ENCODE measurements around the gene GJB1. TPM values are rescaled to one million over a fixed set of nuclear protein-coding genes. Genes with fewer than 3 reads are reported as not detected.

GJB1 gene
- total RNA-seq (not detected in 2 replicates), polyA plus RNA-seq (not detected in 2 replicates), polyA minus RNA-seq (ENCODE audit: low replicate concordance) (not detected in 2 replicates)
- polyA plus RNA-seq (2012), result not detected in 2 replicates

DNA sequence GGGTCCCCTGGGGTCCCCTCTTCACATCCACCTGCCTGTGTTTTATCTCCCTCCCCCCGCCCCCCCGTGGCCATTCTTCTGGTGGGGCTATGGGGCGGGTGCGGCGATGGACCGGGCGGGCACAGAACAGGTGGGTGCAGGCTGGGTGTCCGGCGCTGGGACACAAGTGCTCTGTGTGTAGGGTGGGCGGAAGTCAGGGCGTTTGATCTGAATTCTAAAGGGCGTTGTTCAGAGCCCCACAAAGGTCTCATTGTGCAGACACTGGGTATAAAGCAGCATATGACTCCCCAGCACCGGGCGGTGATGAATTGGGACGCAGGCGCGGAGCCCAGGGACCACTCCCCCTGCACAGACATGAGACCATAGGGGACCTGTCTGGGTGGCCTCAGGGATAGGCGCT is at the start of gene GJB1:
TSS of gene GJB1 (plus strand) at position 296 of the 400 bp plus-strand sequence. CDS start 484 bp downstream, outside the sequence.
- H3K27me3 ChIP-seq (ENCODE audit: control insufficient read depth, insufficient read depth, low read length), result no peaks in the 10 kb centered on the region
- H3K4me3 ChIP-seq (replicated peaks in 1 of 4; ENCODE audit: control extremely low read depth in 1 of 4, insufficient read depth in 1 of 4, low read depth in 3 of 4, low read length in 4 of 4), result no peak within 1 kb of the TSS
- no peak within 1 kb of the TSS for H3K4me2 ChIP-seq (ENCODE audit: extremely low read depth, insufficient read depth, low read length)
- no peaks in the 10 kb centered on the region for H3K4me1 ChIP-seq (ENCODE audit: control insufficient read depth, extremely low read depth, insufficient read depth, low read length)
- H3K36me3 ChIP-seq (ENCODE audit: control insufficient read depth, insufficient read depth, low read length), result no peaks in the 10 kb centered on the region
- no peaks in the 10 kb centered on the region for H3K79me2 ChIP-seq (ENCODE audit: control insufficient read depth, insufficient read depth, low read length)
- no peaks in the 10 kb centered on the region for H4K20me1 ChIP-seq (ENCODE audit: control insufficient read depth, extremely low read depth, insufficient read depth, low read length)
- H2AFZ ChIP-seq (ENCODE audit: low read length), result no peak within 1 kb of the TSS
- no peak within 1 kb of the TSS for H3K27ac ChIP-seq (ENCODE audit: insufficient read depth, low read length)
- no peak for DNase-seq (ENCODE audit: low read depth in 2 of 2)
- H3K9me3 ChIP-seq (ENCODE audit: control insufficient read depth, insufficient read depth, low read depth, low read length), result no peaks in the 10 kb centered on the region
- H3K9ac ChIP-seq (ENCODE audit: insufficient read depth, low read length), result no peak within 1 kb of the TSS
- TF ChIP-seq EZH2 (IDR thresholded peaks at IDR 0.05; ENCODE audit: low read length, missing control alignments), result no peak
- TF ChIP-seq, protein P1, sequence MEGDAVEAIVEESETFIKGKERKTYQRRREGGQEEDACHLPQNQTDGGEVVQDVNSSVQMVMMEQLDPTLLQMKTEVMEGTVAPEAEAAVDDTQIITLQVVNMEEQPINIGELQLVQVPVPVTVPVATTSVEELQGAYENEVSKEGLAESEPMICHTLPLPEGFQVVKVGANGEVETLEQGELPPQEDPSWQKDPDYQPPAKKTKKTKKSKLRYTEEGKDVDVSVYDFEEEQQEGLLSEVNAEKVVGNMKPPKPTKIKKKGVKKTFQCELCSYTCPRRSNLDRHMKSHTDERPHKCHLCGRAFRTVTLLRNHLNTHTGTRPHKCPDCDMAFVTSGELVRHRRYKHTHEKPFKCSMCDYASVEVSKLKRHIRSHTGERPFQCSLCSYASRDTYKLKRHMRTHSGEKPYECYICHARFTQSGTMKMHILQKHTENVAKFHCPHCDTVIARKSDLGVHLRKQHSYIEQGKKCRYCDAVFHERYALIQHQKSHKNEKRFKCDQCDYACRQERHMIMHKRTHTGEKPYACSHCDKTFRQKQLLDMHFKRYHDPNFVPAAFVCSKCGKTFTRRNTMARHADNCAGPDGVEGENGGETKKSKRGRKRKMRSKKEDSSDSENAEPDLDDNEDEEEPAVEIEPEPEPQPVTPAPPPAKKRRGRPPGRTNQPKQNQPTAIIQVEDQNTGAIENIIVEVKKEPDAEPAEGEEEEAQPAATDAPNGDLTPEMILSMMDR (conservative IDR thresholded peaks at IDR 0.05 in 1 of 2, IDR thresholded peaks at IDR 0.05 in 1 of 2; ENCODE audit: low read depth in 1 of 2, low read length in 2 of 2), result no peak

GRCh38 chrX:71173440-71173839 is 49.6 kb upstream of the GJB1 start:
- TF ChIP-seq, protein P1 (conservative IDR thresholded peaks at IDR 0.05 in 1 of 2, IDR thresholded peaks at IDR 0.05 in 1 of 2; ENCODE audit: low read depth in 1 of 2, low read length in 2 of 2), result no peak
- TF ChIP-seq EZH2 (IDR thresholded peaks at IDR 0.05; ENCODE audit: low read length, missing control alignments), result no peak
- H4K20me1 ChIP-seq (ENCODE audit: control insufficient read depth, extremely low read depth, insufficient read depth, low read length), result no peaks in the 10 kb centered on the region
- H3K27me3 ChIP-seq (ENCODE audit: control insufficient read depth, insufficient read depth, low read length), result no peaks in the 10 kb centered on the region
- no peaks in the 10 kb centered on the region for H3K9me3 ChIP-seq (ENCODE audit: control insufficient read depth, insufficient read depth, low read depth, low read length)
- H3K4me1 ChIP-seq (ENCODE audit: control insufficient read depth, extremely low read depth, insufficient read depth, low read length), result no peaks in the 10 kb centered on the region
- H3K4me2 ChIP-seq (ENCODE audit: extremely low read depth, insufficient read depth, low read length), result no peak overlapping the region
- H3K79me2 ChIP-seq (ENCODE audit: control insufficient read depth, insufficient read depth, low read length), result no peaks in the 10 kb centered on the region
- no peak overlapping the region for H3K27ac ChIP-seq (ENCODE audit: insufficient read depth, low read length)
- H2AFZ ChIP-seq (ENCODE audit: low read length), result no peak overlapping the region
- no peak overlapping the region for H3K9ac ChIP-seq (ENCODE audit: insufficient read depth, low read length)
- H3K36me3 ChIP-seq (ENCODE audit: control insufficient read depth, insufficient read depth, low read length), result no peaks in the 10 kb centered on the region
- no peak for DNase-seq (ENCODE audit: low read depth in 2 of 2)
- H3K4me3 ChIP-seq (replicated peaks in 1 of 4; ENCODE audit: control extremely low read depth in 1 of 4, insufficient read depth in 1 of 4, low read depth in 3 of 4, low read length in 4 of 4), result no peak overlapping the region

DNA sequence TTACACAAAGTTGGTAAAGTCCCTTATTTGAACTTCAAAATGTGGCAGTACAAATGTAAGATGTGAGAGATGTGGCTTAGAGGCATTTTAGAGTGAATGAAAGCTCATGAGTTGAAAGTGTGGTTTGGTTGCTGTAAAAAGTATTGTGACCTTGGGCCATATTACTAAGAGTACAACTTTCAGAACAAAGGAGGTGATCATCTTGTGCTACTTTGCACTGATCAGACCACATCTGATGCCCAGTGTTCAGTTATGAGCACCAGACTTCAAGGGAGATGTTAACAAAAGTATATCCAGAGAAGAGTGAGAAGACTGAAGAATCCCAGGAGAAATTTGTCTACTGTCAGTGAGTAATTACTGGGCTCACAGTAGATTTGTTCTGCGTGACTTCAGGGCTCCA is 48.2 kb upstream of the GJB1 start:
- no peak for TF ChIP-seq EZH2 (IDR thresholded peaks at IDR 0.05; ENCODE audit: low read length, missing control alignments)
- TF ChIP-seq, protein P1 (conservative IDR thresholded peaks at IDR 0.05 in 1 of 2, IDR thresholded peaks at IDR 0.05 in 1 of 2; ENCODE audit: low read depth in 1 of 2, low read length in 2 of 2), result no peak
- no peaks in the 10 kb centered on the region for H3K36me3 ChIP-seq (ENCODE audit: control insufficient read depth, insufficient read depth, low read length)
- H3K4me2 ChIP-seq (ENCODE audit: extremely low read depth, insufficient read depth, low read length), result no peak overlapping the region
- H3K27me3 ChIP-seq (ENCODE audit: control insufficient read depth, insufficient read depth, low read length), result no peaks in the 10 kb centered on the region
- no peaks in the 10 kb centered on the region for H4K20me1 ChIP-seq (ENCODE audit: control insufficient read depth, extremely low read depth, insufficient read depth, low read length)
- H3K9ac ChIP-seq (ENCODE audit: insufficient read depth, low read length), result no peak overlapping the region
- H3K9me3 ChIP-seq (ENCODE audit: control insufficient read depth, insufficient read depth, low read depth, low read length), result no peaks in the 10 kb centered on the region
- DNase-seq (ENCODE audit: low read depth in 2 of 2), result no peak
- H2AFZ ChIP-seq (ENCODE audit: low read length), result no peak overlapping the region
- H3K4me3 ChIP-seq (replicated peaks in 1 of 4; ENCODE audit: control extremely low read depth in 1 of 4, insufficient read depth in 1 of 4, low read depth in 3 of 4, low read length in 4 of 4), result no peak overlapping the region
- no peak overlapping the region for H3K27ac ChIP-seq (ENCODE audit: insufficient read depth, low read length)
- no peaks in the 10 kb centered on the region for H3K79me2 ChIP-seq (ENCODE audit: control insufficient read depth, insufficient read depth, low read length)
- no peaks in the 10 kb centered on the region for H3K4me1 ChIP-seq (ENCODE audit: control insufficient read depth, extremely low read depth, insufficient read depth, low read length)

Measured in fibroblast of lung (primary cell).